Measurements from ENCODE around the gene ARHGEF9.

The ARHGEF9 gene

GRCh38 chrX:63746278-63746677 is 38.7 kb downstream of the ARHGEF9 start:
- TF ChIP-seq FOXM1 (IDR thresholded peaks at IDR 0.05; ENCODE audit: borderline replicate concordance, low read depth) (no peak), CEBPB (IDR thresholded peaks at IDR 0.05) (no peak), EGR1 (IDR thresholded peaks at IDR 0.05) (no peak), CREB1 (IDR thresholded peaks at IDR 0.05; ENCODE audit: low read depth) (no peak), NFIC (IDR thresholded peaks at IDR 0.05) (no peak), YY1 (IDR thresholded peaks at IDR 0.05; ENCODE audit: low read depth) (no peak), USF1 (IDR thresholded peaks at IDR 0.05) (no peak), TEAD4 (IDR thresholded peaks at IDR 0.05) (no peak), TAF1 (IDR thresholded peaks at IDR 0.05; ENCODE audit: low read depth) (no peak), ZBTB7A (IDR thresholded peaks at IDR 0.05; ENCODE audit: low read depth) (no peak), EP300 (IDR thresholded peaks at IDR 0.05; ENCODE audit: borderline replicate concordance) (no peak), RAD21 (IDR thresholded peaks at IDR 0.05; ENCODE audit: low read depth) (no peak), TCF12 (IDR thresholded peaks at IDR 0.05; ENCODE audit: low read depth) (no peak)
- TF ChIP-seq, protein P1, sequence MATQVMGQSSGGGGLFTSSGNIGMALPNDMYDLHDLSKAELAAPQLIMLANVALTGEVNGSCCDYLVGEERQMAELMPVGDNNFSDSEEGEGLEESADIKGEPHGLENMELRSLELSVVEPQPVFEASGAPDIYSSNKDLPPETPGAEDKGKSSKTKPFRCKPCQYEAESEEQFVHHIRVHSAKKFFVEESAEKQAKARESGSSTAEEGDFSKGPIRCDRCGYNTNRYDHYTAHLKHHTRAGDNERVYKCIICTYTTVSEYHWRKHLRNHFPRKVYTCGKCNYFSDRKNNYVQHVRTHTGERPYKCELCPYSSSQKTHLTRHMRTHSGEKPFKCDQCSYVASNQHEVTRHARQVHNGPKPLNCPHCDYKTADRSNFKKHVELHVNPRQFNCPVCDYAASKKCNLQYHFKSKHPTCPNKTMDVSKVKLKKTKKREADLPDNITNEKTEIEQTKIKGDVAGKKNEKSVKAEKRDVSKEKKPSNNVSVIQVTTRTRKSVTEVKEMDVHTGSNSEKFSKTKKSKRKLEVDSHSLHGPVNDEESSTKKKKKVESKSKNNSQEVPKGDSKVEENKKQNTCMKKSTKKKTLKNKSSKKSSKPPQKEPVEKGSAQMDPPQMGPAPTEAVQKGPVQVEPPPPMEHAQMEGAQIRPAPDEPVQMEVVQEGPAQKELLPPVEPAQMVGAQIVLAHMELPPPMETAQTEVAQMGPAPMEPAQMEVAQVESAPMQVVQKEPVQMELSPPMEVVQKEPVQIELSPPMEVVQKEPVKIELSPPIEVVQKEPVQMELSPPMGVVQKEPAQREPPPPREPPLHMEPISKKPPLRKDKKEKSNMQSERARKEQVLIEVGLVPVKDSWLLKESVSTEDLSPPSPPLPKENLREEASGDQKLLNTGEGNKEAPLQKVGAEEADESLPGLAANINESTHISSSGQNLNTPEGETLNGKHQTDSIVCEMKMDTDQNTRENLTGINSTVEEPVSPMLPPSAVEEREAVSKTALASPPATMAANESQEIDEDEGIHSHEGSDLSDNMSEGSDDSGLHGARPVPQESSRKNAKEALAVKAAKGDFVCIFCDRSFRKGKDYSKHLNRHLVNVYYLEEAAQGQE (IDR thresholded peaks at IDR 0.05; ENCODE audit: low read depth) = no peak
- TF ChIP-seq, protein P2, sequence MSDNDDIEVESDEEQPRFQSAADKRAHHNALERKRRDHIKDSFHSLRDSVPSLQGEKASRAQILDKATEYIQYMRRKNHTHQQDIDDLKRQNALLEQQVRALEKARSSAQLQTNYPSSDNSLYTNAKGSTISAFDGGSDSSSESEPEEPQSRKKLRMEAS (IDR thresholded peaks at IDR 0.05) = no peak

DNA sequence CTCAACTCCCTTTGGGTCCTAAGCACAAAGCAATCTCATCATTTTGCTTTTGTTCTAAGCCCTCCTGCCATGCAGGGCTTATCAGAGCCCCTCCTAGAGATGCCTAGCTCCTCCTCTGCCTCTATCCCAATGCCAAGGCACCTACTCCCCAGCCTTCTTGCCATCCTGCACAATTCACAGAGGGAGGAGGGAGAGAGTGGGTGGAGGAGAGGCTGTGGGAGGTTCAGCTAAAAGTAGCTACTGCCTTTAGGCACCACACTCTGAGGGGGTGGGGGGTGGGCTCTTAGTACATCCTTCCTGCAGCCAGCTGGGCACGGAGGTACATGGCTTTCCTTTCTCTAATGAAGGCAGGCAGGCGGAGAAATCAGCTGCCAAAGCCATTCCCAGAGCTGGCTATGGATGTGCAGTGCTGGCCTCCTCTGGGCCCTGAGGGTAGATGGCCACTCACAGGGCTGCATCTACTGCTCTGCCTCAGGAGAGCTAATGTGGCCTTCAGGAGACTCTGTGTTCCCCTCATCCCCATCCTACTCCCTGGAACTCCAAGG is 40.1 kb downstream of the ARHGEF9 start:
- TF ChIP-seq FOXM1 (IDR thresholded peaks at IDR 0.05; ENCODE audit: borderline replicate concordance, low read depth) = no peak
- TF ChIP-seq CREB1 (IDR thresholded peaks at IDR 0.05; ENCODE audit: low read depth) = no peak
- TF ChIP-seq RAD21 (IDR thresholded peaks at IDR 0.05; ENCODE audit: low read depth) = no peak
- no peak for TF ChIP-seq CEBPB (IDR thresholded peaks at IDR 0.05)
- no peak for TF ChIP-seq TAF1 (IDR thresholded peaks at IDR 0.05; ENCODE audit: low read depth)
- TF ChIP-seq USF1 (IDR thresholded peaks at IDR 0.05) = no peak

- TF ChIP-seq EGR1 (IDR thresholded peaks at IDR 0.05) = no peak
- TF ChIP-seq TCF12 (IDR thresholded peaks at IDR 0.05; ENCODE audit: low read depth) = no peak
- TF ChIP-seq CREB1 (IDR thresholded peaks at IDR 0.05; ENCODE audit: low read depth) = no peak
- TF ChIP-seq TAF1 (IDR thresholded peaks at IDR 0.05; ENCODE audit: low read depth) = no peak
- no peak for TF ChIP-seq USF1 (IDR thresholded peaks at IDR 0.05)
- TF ChIP-seq YY1 (IDR thresholded peaks at IDR 0.05; ENCODE audit: low read depth) = no peak
- no peak for TF ChIP-seq EP300 (IDR thresholded peaks at IDR 0.05; ENCODE audit: borderline replicate concordance)
- no peak for TF ChIP-seq TEAD4 (IDR thresholded peaks at IDR 0.05)
- no peak for TF ChIP-seq FOXM1 (IDR thresholded peaks at IDR 0.05; ENCODE audit: borderline replicate concordance, low read depth)
- no peak for TF ChIP-seq NFIC (IDR thresholded peaks at IDR 0.05)
- TF ChIP-seq RAD21 (IDR thresholded peaks at IDR 0.05; ENCODE audit: low read depth) = no peak
- no peak for TF ChIP-seq CEBPB (IDR thresholded peaks at IDR 0.05)
- TF ChIP-seq ZBTB7A (IDR thresholded peaks at IDR 0.05; ENCODE audit: low read depth) = no peak
- TF ChIP-seq, protein P1 (IDR thresholded peaks at IDR 0.05; ENCODE audit: low read depth) = no peak
- TF ChIP-seq, protein P2 (IDR thresholded peaks at IDR 0.05) = no peak
Observed at GRCh38 chrX:63743596-63743995, 41.4 kb downstream of the ARHGEF9 start.

- TF ChIP-seq TCF12 (IDR thresholded peaks at IDR 0.05; ENCODE audit: low read depth) (no peak), FOXM1 (IDR thresholded peaks at IDR 0.05; ENCODE audit: borderline replicate concordance, low read depth) (no peak)
Observed at GRCh38 chrX:63740382-63740781, 44.6 kb downstream of the ARHGEF9 start.

- TF ChIP-seq YY1 (IDR thresholded peaks at IDR 0.05; ENCODE audit: low read depth) (no peak), RAD21 (IDR thresholded peaks at IDR 0.05; ENCODE audit: low read depth) (no peak), FOXM1 (IDR thresholded peaks at IDR 0.05; ENCODE audit: borderline replicate concordance, low read depth) (no peak), NFIC (IDR thresholded peaks at IDR 0.05) (no peak)
Observed at GRCh38 chrX:63739885-63740284, 45.1 kb downstream of the ARHGEF9 start.

DNA sequence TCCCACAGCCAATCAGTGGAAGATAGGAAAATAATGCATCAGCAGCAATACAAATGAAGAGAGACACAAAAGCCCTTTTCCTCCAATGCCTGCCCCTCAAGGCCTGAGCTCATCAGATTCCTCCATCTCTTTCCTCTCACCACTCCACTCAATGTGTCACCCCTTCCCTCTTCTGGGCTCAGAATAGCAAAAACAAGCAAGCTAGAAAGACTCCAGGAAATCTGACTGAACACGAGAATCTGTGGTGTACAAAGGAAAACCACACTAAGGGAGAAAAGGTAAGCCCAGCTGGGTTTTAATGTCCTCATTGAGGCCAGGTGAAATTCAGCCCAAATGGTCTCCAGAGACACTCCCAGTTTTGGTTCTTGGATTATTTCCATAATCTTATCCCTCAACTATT is 46.3 kb downstream of the ARHGEF9 start:
- TF ChIP-seq ZBTB7A (IDR thresholded peaks at IDR 0.05; ENCODE audit: low read depth) (no peak), YY1 (IDR thresholded peaks at IDR 0.05; ENCODE audit: low read depth) (no peak), TCF12 (IDR thresholded peaks at IDR 0.05; ENCODE audit: low read depth) (no peak), FOXM1 (IDR thresholded peaks at IDR 0.05; ENCODE audit: borderline replicate concordance, low read depth) (no peak), USF1 (IDR thresholded peaks at IDR 0.05) (no peak), TEAD4 (IDR thresholded peaks at IDR 0.05) (no peak), CEBPB (IDR thresholded peaks at IDR 0.05) (no peak)
- TF ChIP-seq, protein P2 (IDR thresholded peaks at IDR 0.05) = no peak

Data from Ishikawa (cell line).